GM21515 (cell line): ENCODE measurements around the gene APOL6.

Experiments
- ATAC-seq: cut with Tn5 transposase; IDR thresholded peaks from one replicate; pipeline ENCODE4 v1.9.1; 2021; ENCODE audit not compliant: unreplicated experiment

APOL6 gene

DNA sequence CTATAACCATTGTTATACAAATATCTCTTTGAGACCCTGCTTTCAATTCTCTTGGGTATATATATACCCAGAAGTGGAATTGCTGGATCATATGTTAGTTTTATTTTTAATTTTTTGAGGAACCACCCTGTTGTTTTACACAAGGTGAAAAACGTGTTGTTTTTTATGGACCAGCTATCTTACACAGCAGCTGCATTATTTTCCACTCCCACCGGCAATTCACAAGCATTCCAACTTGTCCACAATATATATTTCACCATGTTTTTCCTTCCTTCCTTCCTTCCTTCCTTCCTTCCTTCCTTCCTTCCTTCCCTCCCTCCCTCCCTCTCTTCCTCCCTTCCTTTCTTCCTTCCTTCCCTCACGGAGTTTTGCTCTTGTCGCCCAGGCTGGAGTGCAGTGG, 63.1 kb downstream of the APOL6 start:
- no peak for ATAC-seq

DNA sequence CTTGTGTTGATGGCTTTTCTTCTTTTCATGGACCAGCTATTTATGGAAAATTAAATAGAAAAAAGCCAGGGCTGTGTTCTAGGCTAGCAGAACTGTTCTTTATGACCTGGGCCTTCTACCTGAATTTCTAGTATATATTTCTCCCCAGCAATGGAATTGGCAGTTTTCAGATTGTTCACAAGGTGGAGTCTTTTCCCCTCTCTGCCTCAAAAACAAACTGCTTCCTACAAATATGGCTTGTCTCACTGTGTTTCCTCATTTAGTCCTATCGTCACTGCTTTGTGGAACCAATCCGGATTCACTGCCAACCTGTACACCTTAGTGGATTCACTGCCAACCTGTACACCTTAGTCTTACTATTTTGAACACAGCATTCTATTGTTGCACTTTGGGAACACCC, 64.4 kb downstream of the APOL6 start:
- ATAC-seq = no peak

DNA sequence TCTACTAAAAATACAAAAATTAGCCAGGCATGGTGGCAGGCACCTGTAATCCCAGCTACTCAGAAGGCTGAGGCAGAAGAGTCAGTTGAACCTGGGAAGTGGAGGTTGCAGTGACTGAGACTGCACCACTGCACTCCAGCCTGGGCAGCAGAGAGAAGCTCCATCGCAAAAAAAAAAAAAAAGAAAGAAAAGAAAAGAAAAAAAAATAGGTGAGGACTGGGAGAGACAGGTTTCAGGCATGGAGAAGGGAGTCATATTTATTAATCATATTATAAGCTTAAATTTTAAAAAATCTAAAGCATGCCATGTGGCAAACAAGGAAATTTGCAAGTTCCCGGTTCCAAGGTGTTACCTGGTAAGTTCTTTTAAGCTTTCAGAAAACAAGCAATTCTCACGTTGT, 69.3 kb downstream of the APOL6 start, which contains the start of gene APOL5:
APOL5 (plus strand) TSS at position 301 of the 400 bp plus-strand sequence; CDS start at position 301, 0 bp downstream.
- ATAC-seq = no peak
